GM12891 (cell line): ENCODE data around the gene TXNRD1.

ENCODE experiments used
- POLR2A ChIP-seq: IDR thresholded peaks from 2 replicates; pipeline ENCODE4 v1.6.1; 2011; ENCODE audit warnings: low read depth, low read length, control low read depth
- POLR2AphosphoS5 ChIP-seq: IDR thresholded peaks from 2 replicates; pipeline ENCODE4 v1.6.1; 2011; ENCODE audit warnings: low read depth, low read length, control low read depth

GRCh38 chr12:104207416-104208205, 8.0 kb upstream of the TXNRD1 start:
- TF ChIP-seq POLR2A (no peak), POLR2AphosphoS5 (no peak)
